Esophagus muscularis mucosa (tissue), 3 donors: ENCODE results near the gene TRRAP.

ENCODE experiments used
- CTCF ChIP-seq, 3 experiments: fragments of 200-600 bp in 2 of 3; fragments of 450-650 bp in 1 of 3; sonication (generic) in 2 of 3; IDR thresholded peaks; one replicate each; pipeline ENCODE4 v1.5.1; 2017 to 2019; ENCODE audit warnings: antibody characterized with exemption in 3 of 3, mild to moderate bottlenecking in 2 of 3, moderate library complexity in 1 of 3
- EP300 ChIP-seq: sonication (generic); formaldehyde crosslinking; IDR thresholded peaks from one replicate; pipeline ENCODE4 v1.6.1; 2017; ENCODE audit warnings: antibody characterized with exemption

DNA sequence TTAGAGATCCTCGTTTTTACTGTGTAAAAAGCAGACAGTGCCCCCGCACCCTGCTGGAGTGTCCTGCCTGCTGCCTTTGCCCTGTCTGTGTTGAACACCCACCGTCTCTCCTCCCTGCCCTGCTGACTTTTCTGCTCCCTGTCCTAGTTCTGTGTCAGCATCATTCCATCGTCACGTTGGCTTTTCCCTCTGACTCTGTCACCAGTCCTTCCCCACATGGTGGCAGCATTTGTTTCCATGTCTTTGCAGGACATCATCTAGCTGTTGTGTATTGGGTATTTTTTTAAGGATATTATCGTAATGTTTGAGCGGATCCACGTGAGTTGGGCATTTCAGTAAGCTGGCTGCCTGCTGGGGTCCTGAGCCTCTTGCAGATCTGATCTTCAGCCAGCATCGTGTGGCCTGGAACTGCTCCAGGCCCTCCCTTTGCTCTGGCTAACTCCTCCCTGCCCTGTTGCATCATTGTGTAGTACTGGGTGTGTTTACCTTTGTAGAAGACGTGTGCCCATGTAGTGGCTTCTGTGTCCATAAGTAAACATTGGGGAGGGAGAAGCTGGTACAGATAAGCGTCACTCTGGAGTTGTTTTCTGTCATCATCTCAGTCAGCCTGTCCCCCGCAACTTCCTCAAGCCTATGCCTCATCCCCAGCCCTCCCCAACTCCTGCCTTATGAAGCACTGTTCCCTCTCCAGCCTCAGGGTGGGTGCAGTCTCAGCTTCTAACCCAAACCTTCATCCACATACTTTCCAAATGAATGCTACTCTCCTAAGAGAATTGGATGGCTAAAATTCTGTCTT is 44.3 kb downstream of the TRRAP start:
- no peak for TF ChIP-seq CTCF (IDR thresholded peaks at IDR 0.05)
- no peak for TF ChIP-seq EP300
